Endothelial cell of umbilical vein (primary cell): Measurements from ENCODE around the gene NEMP1. TPM values are rescaled to one million over a fixed set of nuclear protein-coding genes. Genes with fewer than 3 reads are reported as not detected.

ENCODE experiments used
- BruUV-seq: library from RNA; stranded (reverse); fragments of 400-500 nt; replicated peaks from 2 replicates; lab custom pipeline; 2021; lab: Mats Ljungman, UMichigan
- CTCF ChIA-PET: fragments of 300-600, 350-600 bp; sonication (Branson Sonifier 250); formaldehyde crosslinking; loops from one replicate; lab custom pipeline; 2021; ENCODE audit warnings: antibody characterized with exemption, inconsistent platforms; lab: Charles Lee
- POLR2A ChIA-PET: fragments of 300-600, 350-600 bp; sonication (Branson Sonifier 250); formaldehyde crosslinking; loops from one replicate; lab custom pipeline; 2021; ENCODE audit warnings: antibody characterized with exemption, inconsistent platforms; lab: Charles Lee
- DNase-seq: peaks from one replicate; pipeline ENCODE4 v3.0.0-alpha.2; 2011; ENCODE audit warnings: low read depth, low spot score
- FAIRE-seq: peaks from 2 replicates; lab custom pipeline; 2011; peaks lifted over from hg19 to GRCh38; lab: Jason Lieb, UNC
- H2AFZ ChIP-seq: 2 replicates; pipeline ENCODE4 v1.6.0; 2012; ENCODE audit warnings: low read depth, low read length, control low read depth, inconsistent platforms
- H3K27ac ChIP-seq: 2 replicates; pipeline ENCODE4 v1.5.1; 2011; ENCODE audit warnings: low read depth, mild to moderate bottlenecking, control low read depth, low read length, moderate library complexity; ENCODE audit not compliant: insufficient read depth
- H3K27me3 ChIP-seq, 2 experiments: 2 replicates each; pipeline versions ENCODE4 v1.6.0 to v1.6.1; 2011; ENCODE audit warnings: low read length in 2 of 2, mixed read lengths in 1 of 2; ENCODE audit not compliant: control insufficient read depth in 2 of 2, insufficient read depth in 2 of 2
- H3K36me3 ChIP-seq, 2 experiments: 2 replicates in 1 of 2; 3 replicates in 1 of 2; pipeline ENCODE4 v1.5.1; 2011; ENCODE audit warnings: low read length in 2 of 2, mild to moderate bottlenecking in 1 of 2, moderate library complexity in 1 of 2; ENCODE audit not compliant: control insufficient read depth in 2 of 2, insufficient read depth in 2 of 2; ENCODE audit errors: extremely low read depth in 1 of 2
- H3K4me1 ChIP-seq: 3 replicates; pipeline ENCODE4 v1.5.1; 2011; ENCODE audit warnings: mild to moderate bottlenecking, low read length; ENCODE audit not compliant: control insufficient read depth, insufficient read depth; ENCODE audit errors: extremely low read depth
- H3K4me2 ChIP-seq: 2 replicates; pipeline ENCODE4 v1.6.1; 2011; ENCODE audit warnings: low read length, control low read depth, mixed read lengths; ENCODE audit not compliant: insufficient read depth
- H3K4me3 ChIP-seq, 3 experiments: fragments of 200-600 bp in 1 of 3; sonication (generic), shearing (Covaris generic) in 1 of 3; replicated peaks in 1 of 3; 2 replicates each; pipeline ENCODE4 v1.5.1; 2011 to 2016; ENCODE audit warnings: control low read depth in 3 of 3, low read length in 3 of 3, mild to moderate bottlenecking in 2 of 3, inconsistent platforms in 1 of 3, low read depth in 1 of 3, moderate library complexity in 1 of 3; ENCODE audit not compliant: insufficient read depth in 1 of 3
- H3K79me2 ChIP-seq: 2 replicates; pipeline ENCODE4 v1.6.0; 2012; ENCODE audit warnings: low read length, inconsistent platforms; ENCODE audit not compliant: control insufficient read depth, insufficient read depth
- H3K9ac ChIP-seq: replicated peaks from 2 replicates; pipeline ENCODE3; 2011; ENCODE audit warnings: low read length, control low read depth; ENCODE audit not compliant: insufficient read depth; ENCODE audit errors: extremely low read depth
- H3K9me1 ChIP-seq: replicated peaks from 3 replicates; pipeline ENCODE4 v1.6.0; 2011; ENCODE audit warnings: mild to moderate bottlenecking, low read length; ENCODE audit not compliant: control insufficient read depth, insufficient read depth; ENCODE audit errors: extremely low read depth
- H3K9me3 ChIP-seq: replicated peaks from 2 replicates; pipeline ENCODE4 v1.5.1; 2012; ENCODE audit warnings: low read length, inconsistent platforms; ENCODE audit not compliant: control insufficient read depth, insufficient read depth
- H4K20me1 ChIP-seq: replicated peaks from 2 replicates; pipeline ENCODE3; 2011; ENCODE audit warnings: mild to moderate bottlenecking, low read length; ENCODE audit not compliant: control insufficient read depth, insufficient read depth; ENCODE audit errors: extremely low read depth
- CTCF ChIP-seq, 2 donors: IDR thresholded peaks; 1 replicate in 1 of 2; 2 replicates in 1 of 2; pipeline ENCODE4 v1.5.1; 2011; ENCODE audit warnings: low read length in 2 of 2, mild to moderate bottlenecking in 2 of 2, moderate library complexity in 2 of 2, control low read depth in 1 of 2, inconsistent platforms in 1 of 2, low read depth in 1 of 2; ENCODE audit not compliant: insufficient read depth in 1 of 2; ENCODE audit errors: extremely low read depth in 1 of 2
- EZH2 ChIP-seq: IDR thresholded peaks from 2 replicates; pipeline ENCODE4 v1.6.1; 2012; ENCODE audit warnings: borderline replicate concordance, low read depth, mild to moderate bottlenecking, moderate library complexity, low read length, inconsistent platforms; ENCODE audit not compliant: severe bottlenecking
- FOS ChIP-seq: IDR thresholded peaks from 2 replicates; pipeline ENCODE4 v1.6.1; 2011; ENCODE audit warnings: mild to moderate bottlenecking, low read length, moderate library complexity, borderline replicate concordance; ENCODE audit not compliant: insufficient read depth
- GATA2 ChIP-seq: IDR thresholded peaks from 2 replicates; pipeline ENCODE4 v1.7.0; 2011; ENCODE audit warnings: low read depth, mild to moderate bottlenecking, moderate library complexity, mixed read lengths, low read length; ENCODE audit not compliant: insufficient read length, insufficient read depth
- JUN ChIP-seq: IDR thresholded peaks from 2 replicates; pipeline ENCODE4 v1.6.1; 2011; ENCODE audit warnings: borderline replicate concordance, low read depth; ENCODE audit not compliant: insufficient read length, insufficient read depth
- MAX ChIP-seq: IDR thresholded peaks from 2 replicates; pipeline ENCODE4 v1.6.1; 2011; ENCODE audit not compliant: insufficient read depth, insufficient read length
- MYC ChIP-seq: IDR thresholded peaks from one replicate; pipeline ENCODE4 v1.6.1; 2011; ENCODE audit warnings: mild to moderate bottlenecking, low read depth, low read length
- POLR2A ChIP-seq: IDR thresholded peaks from 2 replicates; pipeline ENCODE4 v1.6.1; 2012; ENCODE audit warnings: low read depth, mild to moderate bottlenecking, control low read depth, low read length
- POLR2AphosphoS5 ChIP-seq: IDR thresholded peaks from 2 replicates; pipeline ENCODE4 v1.6.1; 2012; ENCODE audit warnings: low read depth, mild to moderate bottlenecking, control low read depth, low read length, moderate library complexity; ENCODE audit not compliant: insufficient read depth
- dilution Hi-C: fragments of 300-500 bp; cut with MboI; formaldehyde crosslinking; loops from one replicate; pipeline ENCODE4 v1.15.0; 2019; ENCODE audit warnings: low sequenced_read_pairs; ENCODE audit not compliant: extremely low pct_ligation_motif_present
- intact Hi-C: fragments of 100-400 bp; cut with micrococcal nuclease; formaldehyde crosslinking; loops from one replicate; pipeline ENCODE4 v1.10.0; 2022
- polyA plus RNA-seq, 4 experiments: library from polyadenylated mRNA; depleted of rRNA in 3 of 4; stranded (reverse) in 3 of 4; unstranded in 1 of 4; fragments of >200 nt; gene quantifications; 2 replicates each; pipeline versions ENCODE4 v1.2.1 to v1.2.3, GENCODE V29; 2011 to 2012; ENCODE audit warnings: missing spikeins in 1 of 4
- total RNA-seq: library from RNA; stranded (reverse); gene quantifications from 2 replicates; pipeline ENCODE4 v1.2.3, GENCODE V29; 2021

NEMP1 gene
- total and polyA plus RNA-seq, 2 donors (not counting 3 experiments of a cell fraction or from before 2014, with no cell fraction given), result 10.8 to 21.5 TPM

- peaks cover 8% of the 10 kb centered on the region for H3K4me1 ChIP-seq
- H3K27me3 ChIP-seq, result peaks cover 18 to 24% of the 10 kb centered on the region in 2 experiments
- H3K79me2 ChIP-seq, result peaks cover 9% of the 10 kb centered on the region
- dilution Hi-C loops (no loop called here), intact Hi-C loops (no loop called here)
- ChIA-PET CTCF (interaction anchor here (1.3 to 5.5 kb wide), 4 partner anchors 22 to 102 kb away, joined by 3 to 32 read pairs (median 4); partner anchors contain the start of gene STAT6), POLR2A (no interaction called here)
- no peak overlapping the region for H3K27ac ChIP-seq
- no peak overlapping the region for H2AFZ ChIP-seq
- no peaks in the 10 kb centered on the region for H3K9me3 ChIP-seq
- no TSS peak for BruUV-seq
- FAIRE-seq (no peak), DNase-seq (no peak)
- H3K4me3 ChIP-seq, result no peak overlapping the region
- no peaks in the 10 kb centered on the region for H4K20me1 ChIP-seq
- H3K9me1 ChIP-seq, result no peaks in the 10 kb centered on the region
- H3K36me3 ChIP-seq, result no peaks in the 10 kb centered on the region
- no peak overlapping the region for H3K9ac ChIP-seq
- no peak overlapping the region for H3K4me2 ChIP-seq
- TF ChIP-seq CTCF (IDR thresholded peaks at IDR 0.05; ENCODE audit: extremely low read depth in 1 of 2, insufficient read depth in 1 of 2, low read depth in 1 of 2, low read length in 2 of 2), result no peak
- TF ChIP-seq GATA2, result no peak
- TF ChIP-seq MYC, result no peak
- no peak for TF ChIP-seq JUN
- no peak for TF ChIP-seq POLR2AphosphoS5
- TF ChIP-seq EZH2, result no peak
- no peak for TF ChIP-seq MAX
- TF ChIP-seq POLR2A, result no peak
- TF ChIP-seq FOS, result no peak
Observed at GRCh38 chr12:57009949-57010626, 68.5 kb downstream of the NEMP1 start.
